CD4-positive, alpha-beta T cell (primary cell): Measurements from ENCODE around the gene SERPINE1. TPM values are rescaled to one million over a fixed set of nuclear protein-coding genes. Genes with fewer than 3 reads are reported as not detected.
A peak's percentile ranks its signal among the peaks of the same experiment; 100 is the strongest.

Experiments
- ATAC-seq: fragments of 200-7000 bp; cut with Tn5 transposase; one replicate; pipeline ENCODE4 v1.10.0; 2022; ENCODE audit warnings: mild to moderate bottlenecking; ENCODE audit not compliant: poor library complexity
- CTCF ChIA-PET: fragments of 350-600 bp; sonication (Branson Sonifier 250); formaldehyde crosslinking; loops from one replicate; lab custom pipeline; 2021; ENCODE audit warnings: antibody characterized with exemption, inconsistent platforms; lab: Charles Lee
- POLR2A ChIA-PET: fragments of 350-600 bp; sonication (Branson Sonifier 250); formaldehyde crosslinking; loops from one replicate; lab custom pipeline; 2021; ENCODE audit warnings: antibody characterized with exemption, inconsistent platforms; lab: Charles Lee
- DNase-seq, 14 experiments: peaks; one replicate each; pipeline ENCODE4 v3.0.0-alpha.2; 2013 to 2020; ENCODE audit warnings: mixed read lengths in 2 of 14
- H3K27ac ChIP-seq, 2 donors: one replicate each; pipeline versions ENCODE4 v1.5.1 to v1.7.0; 2013; ENCODE audit warnings: low read length in 2 of 2, low read depth in 1 of 2, mild to moderate bottlenecking in 1 of 2
- H3K27me3 ChIP-seq, 2 experiments: 1 replicate in 1 of 2; 2 replicates in 1 of 2; pipeline versions ENCODE4 v1.6.1 to v1.7.0; 2013; ENCODE audit warnings: low read length in 2 of 2, control low read depth in 1 of 2, mild to moderate bottlenecking in 1 of 2, moderate library complexity in 1 of 2; ENCODE audit not compliant: insufficient read depth in 2 of 2, control insufficient read depth in 1 of 2
- H3K36me3 ChIP-seq: one replicate; pipeline ENCODE4 v1.6.1; 2013; ENCODE audit warnings: low read length, control low read depth; ENCODE audit not compliant: insufficient read depth
- H3K4me1 ChIP-seq: one replicate; pipeline ENCODE4 v1.6.1; 2013; ENCODE audit warnings: low read length, control low read depth; ENCODE audit not compliant: insufficient read depth
- H3K4me3 ChIP-seq: one replicate; pipeline ENCODE4 v1.5.1; 2013; ENCODE audit warnings: mild to moderate bottlenecking, low read length, moderate library complexity
- H3K9me3 ChIP-seq, 2 experiments: 1 replicate in 1 of 2; 2 replicates in 1 of 2; pipeline versions ENCODE4 v1.6.1 to v1.7.0; 2013; ENCODE audit warnings: low read length in 2 of 2, mild to moderate bottlenecking in 2 of 2, control low read depth in 1 of 2, moderate library complexity in 1 of 2; ENCODE audit not compliant: control insufficient read depth in 1 of 2, insufficient read depth in 1 of 2
- H3K27ac Mint-ChIP-seq: one replicate; pipeline ENCODE4 v1.8.0; 2020; ENCODE audit warnings: mixed read lengths
- H3K27me3 Mint-ChIP-seq: one replicate; pipeline ENCODE4 v1.8.0; 2021; ENCODE audit warnings: mixed read lengths
- H3K36me3 Mint-ChIP-seq: one replicate; pipeline ENCODE4 v1.8.0; 2021; ENCODE audit warnings: low read depth, mixed read lengths
- H3K4me1 Mint-ChIP-seq: one replicate; pipeline ENCODE4 v1.8.0; 2021; ENCODE audit warnings: low read depth, mixed read lengths
- H3K4me3 Mint-ChIP-seq: one replicate; pipeline ENCODE4 v1.8.0; 2020; ENCODE audit warnings: mild to moderate bottlenecking, mixed read lengths
- H3K9me3 Mint-ChIP-seq: one replicate; pipeline ENCODE4 v1.8.0; 2020; ENCODE audit warnings: mixed read lengths
- intact Hi-C, 2 experiments: fragments of 100-400 bp; cut with DNase I in 1 of 2; cut with micrococcal nuclease in 1 of 2; formaldehyde crosslinking; loops; one replicate each; pipeline versions ENCODE4 v1.15.1 to v1.9.0; 2023 to 2025; cut with DNase I, micrococcal nuclease
- total RNA-seq, 174 experiments: library from RNA in 2 of 174; stranded (reverse) in 2 of 174; gene quantifications; one replicate each; pipeline ENCODE4 v1.2.3 and lab custom pipeline; 2021 to 2026
- TF ChIP-seq, protein P1 (sequence below): fragments of 200-600 bp; IDR thresholded peaks from one replicate; pipeline ENCODE4 v1.8.0; 2022; ENCODE audit warnings: antibody characterized with exemption, mild to moderate bottlenecking

SERPINE1 gene
- total RNA-seq, 2 experiments from 2014 or later: 0.11 TPM; not detected in 1

GRCh38 chr7:101094376-101094775, 32.5 kb upstream of the SERPINE1 start:
- ChIA-PET POLR2A (no interaction called here), CTCF (interaction anchor here (0.7 kb wide), 2 partner anchors 42 to 597 kb away, joined by 3 to 4 read pairs; no protein-coding TSS in a partner anchor)
- no peaks in the 10 kb centered on the region for H3K9me3 ChIP-seq
- Mint-ChIP-seq H3K9me3 (no peaks in the 10 kb centered on the region), H3K36me3 (peaks cover 23% of the 10 kb centered on the region), H3K4me3 (no peak overlapping the region), H3K27ac (no peak overlapping the region), H3K27me3 (no peaks in the 10 kb centered on the region), H3K4me1 (peaks cover 17% of the 10 kb centered on the region)
- intact Hi-C loops: no loop called here
- ATAC-seq (no peak), DNase-seq (no peak)
- H3K36me3 ChIP-seq: peaks cover 6% of the 10 kb centered on the region
- H3K4me1 ChIP-seq: peaks cover 8% of the 10 kb centered on the region
- TF ChIP-seq, protein P1, sequence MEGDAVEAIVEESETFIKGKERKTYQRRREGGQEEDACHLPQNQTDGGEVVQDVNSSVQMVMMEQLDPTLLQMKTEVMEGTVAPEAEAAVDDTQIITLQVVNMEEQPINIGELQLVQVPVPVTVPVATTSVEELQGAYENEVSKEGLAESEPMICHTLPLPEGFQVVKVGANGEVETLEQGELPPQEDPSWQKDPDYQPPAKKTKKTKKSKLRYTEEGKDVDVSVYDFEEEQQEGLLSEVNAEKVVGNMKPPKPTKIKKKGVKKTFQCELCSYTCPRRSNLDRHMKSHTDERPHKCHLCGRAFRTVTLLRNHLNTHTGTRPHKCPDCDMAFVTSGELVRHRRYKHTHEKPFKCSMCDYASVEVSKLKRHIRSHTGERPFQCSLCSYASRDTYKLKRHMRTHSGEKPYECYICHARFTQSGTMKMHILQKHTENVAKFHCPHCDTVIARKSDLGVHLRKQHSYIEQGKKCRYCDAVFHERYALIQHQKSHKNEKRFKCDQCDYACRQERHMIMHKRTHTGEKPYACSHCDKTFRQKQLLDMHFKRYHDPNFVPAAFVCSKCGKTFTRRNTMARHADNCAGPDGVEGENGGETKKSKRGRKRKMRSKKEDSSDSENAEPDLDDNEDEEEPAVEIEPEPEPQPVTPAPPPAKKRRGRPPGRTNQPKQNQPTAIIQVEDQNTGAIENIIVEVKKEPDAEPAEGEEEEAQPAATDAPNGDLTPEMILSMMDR: no peak
- H3K27ac ChIP-seq: no peak overlapping the region
- H3K27me3 ChIP-seq: no peaks in the 10 kb centered on the region
- H3K4me3 ChIP-seq: no peak overlapping the region

DNA sequence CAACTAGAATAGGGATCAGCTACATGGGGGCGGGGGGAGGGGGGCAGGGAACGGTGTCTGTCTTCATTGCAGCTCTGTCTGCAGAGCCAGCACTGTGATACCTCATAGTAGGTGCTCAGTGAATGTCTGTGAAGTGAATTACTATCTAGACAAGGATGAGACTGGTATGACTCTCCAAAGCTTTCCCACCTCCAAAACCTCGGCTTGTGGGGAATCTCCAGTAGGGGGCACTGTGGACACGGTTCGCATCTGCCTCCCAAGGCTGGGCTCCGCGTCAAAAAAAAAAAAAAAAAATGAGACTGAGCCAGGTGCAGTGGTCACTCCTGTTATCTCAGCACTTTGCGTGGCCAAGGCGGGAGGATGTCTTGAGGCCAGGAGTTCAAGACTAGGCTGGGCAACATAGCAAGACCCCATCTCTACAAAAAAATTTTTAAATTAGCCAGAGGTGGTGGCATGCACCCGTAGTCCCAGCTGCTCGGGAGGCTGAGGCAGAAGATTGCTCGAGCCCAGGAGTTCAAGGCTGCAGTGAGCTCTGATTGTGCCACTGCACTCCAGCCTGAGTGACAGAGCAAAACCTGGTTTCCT, 32.0 kb upstream of the SERPINE1 start:
- H3K27me3 Mint-ChIP-seq: no peaks in the 10 kb centered on the region
- Histone ChIP-seq H3K9me3 (no peaks in the 10 kb centered on the region), H3K4me3 (no peak overlapping the region), H3K36me3 (peaks cover under 1% of the 10 kb centered on the region), H3K27me3 (no peaks in the 10 kb centered on the region), H3K4me1 (peaks cover 3% of the 10 kb centered on the region), H3K27ac (no peak overlapping the region)
- CTCF ChIA-PET: interaction anchor here (0.7 to 1.2 kb wide), 3 partner anchors 10 to 598 kb away, joined by 3 to 4 read pairs (median 3); no protein-coding TSS in a partner anchor
- H3K4me1 Mint-ChIP-seq: peaks cover 12% of the 10 kb centered on the region
- no peak overlapping the region for H3K27ac Mint-ChIP-seq
- POLR2A ChIA-PET: no interaction called here
- peaks cover 18% of the 10 kb centered on the region for H3K36me3 Mint-ChIP-seq
- no peak overlapping the region for H3K4me3 Mint-ChIP-seq
- peak in 3 of 14 experiments; percentile 30 to 51 (median 40) for DNase-seq
- intact Hi-C loops: no loop called here
- TF ChIP-seq, protein P1: peak; percentile 38
- no peaks in the 10 kb centered on the region for H3K9me3 Mint-ChIP-seq
- ATAC-seq: no peak

GRCh38 chr7:101096331-101096956, 30.5 kb upstream of the SERPINE1 start:
- intact Hi-C loops: no loop called here
- H3K27ac ChIP-seq: no peak overlapping the region
- CTCF ChIA-PET: interaction anchor here (1.0 to 1.2 kb wide), 2 partner anchors 9 to 96 kb away, joined by 3 read pairs; no protein-coding TSS in a partner anchor
- no peak for DNase-seq
- H3K27me3 ChIP-seq: peaks cover 9 to 11% of the 10 kb centered on the region in 2 experiments
- H3K4me1 ChIP-seq: peaks cover 7% of the 10 kb centered on the region
- Mint-ChIP-seq H3K4me1 (peaks cover 4% of the 10 kb centered on the region), H3K36me3 (peaks cover 4% of the 10 kb centered on the region), H3K9me3 (no peaks in the 10 kb centered on the region), H3K27me3 (peaks cover 8% of the 10 kb centered on the region), H3K27ac (no peak overlapping the region), H3K4me3 (no peak overlapping the region)
- TF ChIP-seq, protein P1: no peak
- no peaks in the 10 kb centered on the region for H3K36me3 ChIP-seq
- POLR2A ChIA-PET: interaction anchor here (0.8 to 1.2 kb wide), 2 partner anchors 11 to 13 kb away, joined by 3 to 5 read pairs; partner anchors contain the start of gene TRIM56
- peaks cover 0 to 7% of the 10 kb centered on the region in 2 experiments for H3K9me3 ChIP-seq
- ATAC-seq: no peak
- no peak overlapping the region for H3K4me3 ChIP-seq
